ENCODE data around the gene FNDC11. TPM values are rescaled to one million over a fixed set of nuclear protein-coding genes. Genes with fewer than 3 reads are reported as not detected.

Gene FNDC11
- total RNA-seq, 2 experiments from 2014 or later = 1.7 to 1.8 TPM

GRCh38 chr20:63567136-63567385, 13.1 kb downstream of the FNDC11 start:
- H3K9me3 ChIP-seq (ENCODE audit: control insufficient read depth in 1 of 2, insufficient read depth in 1 of 2, low read length in 2 of 2) = peaks cover 0 to 3% of the 10 kb centered on the region in 2 experiments
- H3K27me3 Mint-ChIP-seq = no peaks in the 10 kb centered on the region
- DNase-seq = peak in 1 of 14 experiments; percentile 38
- ChIA-PET CTCF (interaction anchor here (1.5 to 1.7 kb wide), 2 partner anchors 14 to 30 kb away, joined by 3 read pairs; partner anchors contain the start of gene PTK6), POLR2A (interaction anchor here (0.6 to 3.2 kb wide), 7 partner anchors 12 to 173 kb away, joined by 3 to 16 read pairs (median 5); partner anchors contain the start of gene PPDPF)
- H3K4me3 Mint-ChIP-seq = peak overlapping the region; percentile 30
- no peaks in the 10 kb centered on the region for H3K9me3 Mint-ChIP-seq
- no peak overlapping the region for H3K27ac Mint-ChIP-seq
- no peak for ATAC-seq (ENCODE audit: poor library complexity)
- no peak overlapping the region for H3K4me3 ChIP-seq (ENCODE audit: low read length)
- no peak overlapping the region for H3K27ac ChIP-seq (ENCODE audit: low read depth in 1 of 2, low read length in 2 of 2)
- peaks cover 35% of the 10 kb centered on the region for H3K4me1 ChIP-seq (ENCODE audit: insufficient read depth, low read length)
- no peaks in the 10 kb centered on the region for H3K36me3 Mint-ChIP-seq (ENCODE audit: low read depth)
- TF ChIP-seq CTCF (IDR thresholded peaks at IDR 0.05) = no peak
- peaks cover 16% of the 10 kb centered on the region for H3K4me1 Mint-ChIP-seq (ENCODE audit: low read depth)
- H3K27me3 ChIP-seq (ENCODE audit: control insufficient read depth in 1 of 2, insufficient read depth in 2 of 2, low read length in 2 of 2) = no peaks in the 10 kb centered on the region
- intact Hi-C loops (cut with DNase I, micrococcal nuclease) = no loop called here
- H3K36me3 ChIP-seq (ENCODE audit: insufficient read depth, low read length) = peaks cover 28% of the 10 kb centered on the region

GRCh38 chr20:63567386-63568169, 13.6 kb downstream of the FNDC11 start:
- intact Hi-C loops (cut with DNase I, micrococcal nuclease) = loop anchor here in 1 of 2 experiments (2.0 kb wide), 1 partner anchor 15 kb away; no protein-coding TSS in a partner anchor
- Mint-ChIP-seq H3K4me1 (ENCODE audit: low read depth) (peaks cover 16% of the 10 kb centered on the region), H3K27me3 (no peaks in the 10 kb centered on the region), H3K36me3 (ENCODE audit: low read depth) (no peaks in the 10 kb centered on the region), H3K27ac (peak overlapping the region; percentile 33), H3K4me3 (peak overlapping the region; percentile 78), H3K9me3 (no peaks in the 10 kb centered on the region)
- DNase-seq = peak; percentile 25 to 82 (median 38)
- no peak for TF ChIP-seq CTCF (IDR thresholded peaks at IDR 0.05)
- ChIA-PET CTCF (interaction anchor here (0.7 to 1.7 kb wide), 3 partner anchors 13 to 297 kb away, joined by 3 read pairs; partner anchors contain the start of genes PTK6 and TPD52L2), POLR2A (interaction anchor here (0.6 to 3.2 kb wide), 14 partner anchors 12 to 495 kb away, joined by 3 to 16 read pairs (median 4); partner anchors contain the start of genes GMEB2, PPDPF, SAMD10 and TCEA2)
- Histone ChIP-seq H3K27ac (ENCODE audit: low read depth in 1 of 2, low read length in 2 of 2) (no peak overlapping the region), H3K4me3 (ENCODE audit: low read length) (peak overlapping the region; percentile 52), H3K9me3 (ENCODE audit: control insufficient read depth in 1 of 2, insufficient read depth in 1 of 2, low read length in 2 of 2) (peaks cover 0 to 3% of the 10 kb centered on the region in 2 experiments), H3K36me3 (ENCODE audit: insufficient read depth, low read length) (peaks cover 23% of the 10 kb centered on the region), H3K27me3 (ENCODE audit: control insufficient read depth in 1 of 2, insufficient read depth in 2 of 2, low read length in 2 of 2) (no peaks in the 10 kb centered on the region), H3K4me1 (ENCODE audit: insufficient read depth, low read length) (peaks cover 39% of the 10 kb centered on the region)
- ATAC-seq (ENCODE audit: poor library complexity) = peak; percentile 57

- peak overlapping the region; percentile 33 for H3K27ac Mint-ChIP-seq
- ATAC-seq (ENCODE audit: poor library complexity) (peak; percentile 40), DNase-seq (peak in 3 of 14 experiments; percentile 33 to 47 (median 35))
- Histone ChIP-seq H3K36me3 (ENCODE audit: insufficient read depth, low read length) (peaks cover 22% of the 10 kb centered on the region), H3K4me1 (ENCODE audit: insufficient read depth, low read length) (peaks cover 47% of the 10 kb centered on the region), H3K4me3 (ENCODE audit: low read length) (peak overlapping the region; percentile 52), H3K27ac (ENCODE audit: low read depth in 1 of 2, low read length in 2 of 2) (no peak overlapping the region), H3K9me3 (ENCODE audit: control insufficient read depth in 1 of 2, insufficient read depth in 1 of 2, low read length in 2 of 2) (peaks cover 0 to 7% of the 10 kb centered on the region in 2 experiments), H3K27me3 (ENCODE audit: control insufficient read depth in 1 of 2, insufficient read depth in 2 of 2, low read length in 2 of 2) (no peaks in the 10 kb centered on the region)
- peaks cover 16% of the 10 kb centered on the region for H3K4me1 Mint-ChIP-seq (ENCODE audit: low read depth)
- H3K4me3 Mint-ChIP-seq = peak overlapping the region; percentile 78
- no peaks in the 10 kb centered on the region for H3K27me3 Mint-ChIP-seq
- CTCF ChIA-PET = interaction anchor here (0.7 to 1.7 kb wide), 3 partner anchors 12 to 296 kb away, joined by 3 to 5 read pairs (median 3); partner anchors contain the start of genes PTK6 and TPD52L2
- H3K36me3 Mint-ChIP-seq (ENCODE audit: low read depth) = no peaks in the 10 kb centered on the region
- intact Hi-C loops (cut with DNase I, micrococcal nuclease) = loop anchor here in 1 of 2 experiments (2.0 kb wide), 1 partner anchor 16 kb away; no protein-coding TSS in a partner anchor
- no peaks in the 10 kb centered on the region for H3K9me3 Mint-ChIP-seq
- POLR2A ChIA-PET = interaction anchor here (0.9 to 3.2 kb wide), 15 partner anchors 10 to 494 kb away, joined by 3 to 16 read pairs (median 4); partner anchors contain the start of genes GMEB2, PPDPF, SAMD10 and TCEA2
- no peak for TF ChIP-seq CTCF (IDR thresholded peaks at IDR 0.05)
These were observed 14.4 kb downstream of the FNDC11 start for GRCh38 chr20:63568170-63568981.
